PC-9 (cell line): Measurements from ENCODE around the gene C9orf153. TPM values are rescaled to one million over a fixed set of nuclear protein-coding genes. Genes with fewer than 3 reads are reported as not detected.

Source experiments
- BruUV-seq: library from RNA; stranded (reverse); fragments of 400-500 nt; replicated peaks from 2 replicates; lab custom pipeline; 2021; lab: Mats Ljungman, UMichigan
- CTCF ChIA-PET: fragments of 300-600 bp; sonication (Branson Sonifier 250); formaldehyde crosslinking; loops from one replicate; lab custom pipeline; 2022; ENCODE audit warnings: antibody characterized with exemption; lab: Charles Lee
- POLR2A ChIA-PET: fragments of 300-600 bp; sonication (Branson Sonifier 250); formaldehyde crosslinking; loops from one replicate; lab custom pipeline; 2022; ENCODE audit warnings: antibody characterized with exemption; ENCODE audit not compliant: unreplicated experiment; lab: Charles Lee
- DNase-seq, 2 experiments: peaks; one replicate each; pipeline versions ENCODE4 v3.0.0 to v3.0.0-alpha.2; 2015 to 2022; ENCODE audit warnings: mixed read lengths in 1 of 2
- H2AFZ ChIP-seq: fragments of 200-600 bp; sonication (generic); 2 replicates; pipeline ENCODE4 v1.8.1; 2017; ENCODE audit warnings: antibody characterized with exemption
- H3F3A ChIP-seq: fragments of 200-600 bp; sonication (generic); 2 replicates; pipeline ENCODE4 v1.8.1; 2017; ENCODE audit warnings: antibody characterized with exemption, mild to moderate bottlenecking, low read depth; ENCODE audit not compliant: insufficient read depth
- H3K27ac ChIP-seq: fragments of 200-600 bp; sonication (generic); 2 replicates; pipeline ENCODE4 v1.6.1; 2016; ENCODE audit warnings: mixed run types
- H3K27me3 ChIP-seq: fragments of 200-600 bp; sonication (generic); 2 replicates; pipeline ENCODE4 v1.6.1; 2016; ENCODE audit warnings: low read depth, mixed run types; ENCODE audit not compliant: insufficient read depth
- H3K36me3 ChIP-seq: fragments of 200-600 bp; sonication (generic); 2 replicates; pipeline ENCODE4 v1.6.1; 2016; ENCODE audit warnings: low read depth, mixed run types
- H3K4me1 ChIP-seq: fragments of 200-600 bp; sonication (generic); replicated peaks from 2 replicates; pipeline ENCODE4 v1.6.1; 2016; ENCODE audit warnings: mixed run types; ENCODE audit not compliant: insufficient read depth
- H3K4me2 ChIP-seq: fragments of 200-600 bp; sonication (generic); 2 replicates; pipeline ENCODE4 v1.6.1; 2017; ENCODE audit warnings: mixed run types
- H3K4me3 ChIP-seq: fragments of 200-600 bp; sonication (generic); 2 replicates; pipeline ENCODE4 v1.6.1; 2016; ENCODE audit warnings: mixed run types
- H3K79me2 ChIP-seq: fragments of 200-600 bp; sonication (generic); 2 replicates; pipeline ENCODE4 v1.6.1; 2017; ENCODE audit warnings: low read depth, mixed run types
- H3K9me2 ChIP-seq: fragments of 200-600 bp; sonication (generic); 2 replicates; pipeline ENCODE4 v1.8.1; 2017; ENCODE audit warnings: mild to moderate bottlenecking; ENCODE audit not compliant: insufficient read depth
- H3K9me3 ChIP-seq: fragments of 200-600 bp; sonication (generic); 2 replicates; pipeline ENCODE4 v1.8.1; 2016; ENCODE audit warnings: low read depth; ENCODE audit not compliant: insufficient read depth
- H4K20me1 ChIP-seq: fragments of 200-600 bp; sonication (generic); 2 replicates; pipeline ENCODE4 v1.8.1; 2017; ENCODE audit not compliant: insufficient read depth
- CTCF ChIP-seq: fragments of 200-600 bp; sonication (generic); conservative IDR thresholded peaks from 2 replicates; pipeline ENCODE4 v1.6.1; 2017; ENCODE audit warnings: mixed run types, antibody characterized with exemption, mild to moderate bottlenecking, moderate library complexity
- EZH2 ChIP-seq: fragments of 200-600 bp; sonication (generic); IDR thresholded peaks from 2 replicates; pipeline ENCODE4 v1.8.0; 2017; ENCODE audit warnings: antibody characterized with exemption, low read depth
- intact Hi-C: fragments of 100-400 bp; cut with micrococcal nuclease; formaldehyde crosslinking; loops from one replicate; pipeline ENCODE4 v1.10.0; 2022; ENCODE audit not compliant: unreplicated experiment
- total RNA-seq: library from RNA; stranded (reverse); gene quantifications from 2 replicates; pipeline ENCODE4 v1.2.3, GENCODE V29; 2021

The C9orf153 gene
- total RNA-seq, 1 experiment from 2014 or later: 0.52 TPM

GRCh38 chr9:86181379-86182315 lies 77.8 kb downstream of the C9orf153 start:
- ChIA-PET POLR2A (no interaction called here), CTCF (no interaction called here)
- H3F3A ChIP-seq: no peaks in the 10 kb centered on the region
- no peak overlapping the region for H3K27ac ChIP-seq
- H3K79me2 ChIP-seq: no peaks in the 10 kb centered on the region
- no peaks in the 10 kb centered on the region for H4K20me1 ChIP-seq
- no peaks in the 10 kb centered on the region for H3K27me3 ChIP-seq
- TF ChIP-seq CTCF (no peak), EZH2 (no peak)
- no peaks in the 10 kb centered on the region for H3K9me3 ChIP-seq
- H3K4me2 ChIP-seq: no peak overlapping the region
- no peaks in the 10 kb centered on the region for H3K9me2 ChIP-seq
- no peak overlapping the region for H3K4me3 ChIP-seq
- no peak overlapping the region for H2AFZ ChIP-seq
- H3K4me1 ChIP-seq: 0 out of 2 replicates have a peak, but pooled peaks cover under 1% of the 10 kb centered on the region
- H3K36me3 ChIP-seq: no peaks in the 10 kb centered on the region
- intact Hi-C loops: no loop called here
- BruUV-seq: no TSS peak
- DNase-seq: peak in 1 of 2 experiments; percentile 13

GRCh38 chr9:86178503-86178902 lies 81.0 kb downstream of the C9orf153 start:
- no peaks in the 10 kb centered on the region for H3K27me3 ChIP-seq
- H3K79me2 ChIP-seq: no peaks in the 10 kb centered on the region
- BruUV-seq: no TSS peak
- ChIA-PET POLR2A (no interaction called here), CTCF (no interaction called here)
- H3K4me3 ChIP-seq: no peak overlapping the region
- no peak overlapping the region for H2AFZ ChIP-seq
- TF ChIP-seq EZH2 (no peak), CTCF (no peak)
- no peaks in the 10 kb centered on the region for H4K20me1 ChIP-seq
- intact Hi-C loops: no loop called here
- no peaks in the 10 kb centered on the region for H3K9me2 ChIP-seq
- DNase-seq: no peak
- H3F3A ChIP-seq: 0 out of 2 replicates have a peak, but pooled peaks cover 2% of the 10 kb centered on the region
- no peak overlapping the region for H3K4me2 ChIP-seq
- no peaks in the 10 kb centered on the region for H3K36me3 ChIP-seq
- H3K27ac ChIP-seq: no peak overlapping the region
- H3K4me1 ChIP-seq: peaks cover 13% of the 10 kb centered on the region
- H3K9me3 ChIP-seq: no peaks in the 10 kb centered on the region

GRCh38 chr9:86177995-86178394 lies 81.5 kb downstream of the C9orf153 start:
- Histone ChIP-seq H3K4me1 (peaks cover 13% of the 10 kb centered on the region), H3F3A (0 out of 2 replicates have a peak, but pooled peaks cover 2% of the 10 kb centered on the region), H3K36me3 (no peaks in the 10 kb centered on the region), H3K9me2 (no peaks in the 10 kb centered on the region), H4K20me1 (no peaks in the 10 kb centered on the region), H3K79me2 (no peaks in the 10 kb centered on the region), H3K4me2 (no peak overlapping the region), H2AFZ (no peak overlapping the region), H3K4me3 (no peak overlapping the region), H3K9me3 (no peaks in the 10 kb centered on the region), H3K27ac (no peak overlapping the region), H3K27me3 (no peaks in the 10 kb centered on the region)
- CTCF ChIA-PET: no interaction called here
- intact Hi-C loops: no loop called here
- DNase-seq: no peak
- TF ChIP-seq CTCF: no peak
- no peak for TF ChIP-seq EZH2
- no TSS peak for BruUV-seq
- POLR2A ChIA-PET: no interaction called here
